HL-60 (cell line): ENCODE measurements around the gene DUS1L.

Source experiments
- GABPA ChIP-seq: IDR thresholded peaks from 2 replicates; pipeline ENCODE4 v1.6.1; 2012; ENCODE audit warnings: low read depth
- POLR2AphosphoS5 ChIP-seq: IDR thresholded peaks from 2 replicates; pipeline ENCODE4 v1.6.1; 2012; ENCODE audit warnings: low read depth
- SPI1 ChIP-seq: IDR thresholded peaks from 2 replicates; pipeline ENCODE4 v1.6.1; 2012; ENCODE audit warnings: low read depth, mild to moderate bottlenecking, borderline replicate concordance
- TF ChIP-seq, protein P1 (sequence below): IDR thresholded peaks from one replicate; pipeline ENCODE4 v1.5.1; 2011; ENCODE audit warnings: low read length, control low read depth, inconsistent platforms; ENCODE audit not compliant: insufficient read depth
- TF ChIP-seq, protein P2 (sequence below): IDR thresholded peaks from 2 replicates; pipeline ENCODE4 v1.6.1; 2012; ENCODE audit warnings: low read depth; ENCODE audit not compliant: insufficient replicate concordance

DNA sequence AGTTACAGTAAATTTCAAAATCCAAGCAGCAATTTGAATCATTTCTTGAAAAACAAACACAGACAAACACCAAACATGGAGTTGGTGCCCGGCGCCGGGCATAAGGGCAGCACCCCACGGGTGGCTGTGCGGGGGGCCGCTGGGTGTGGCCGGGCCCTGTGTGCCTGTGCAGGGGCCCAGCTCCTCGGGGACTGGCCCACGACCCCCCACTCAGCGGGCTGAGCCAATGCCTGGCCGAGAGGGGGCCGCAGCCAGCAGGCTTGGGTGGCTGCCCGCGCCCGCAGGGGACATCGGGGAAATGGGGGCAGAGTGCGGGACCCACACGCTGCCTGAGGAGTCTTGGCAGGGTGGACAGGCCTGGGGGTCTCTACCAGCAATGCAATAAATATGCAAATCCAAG, 12.8 kb upstream of the DUS1L start:
- TF ChIP-seq, protein P1, sequence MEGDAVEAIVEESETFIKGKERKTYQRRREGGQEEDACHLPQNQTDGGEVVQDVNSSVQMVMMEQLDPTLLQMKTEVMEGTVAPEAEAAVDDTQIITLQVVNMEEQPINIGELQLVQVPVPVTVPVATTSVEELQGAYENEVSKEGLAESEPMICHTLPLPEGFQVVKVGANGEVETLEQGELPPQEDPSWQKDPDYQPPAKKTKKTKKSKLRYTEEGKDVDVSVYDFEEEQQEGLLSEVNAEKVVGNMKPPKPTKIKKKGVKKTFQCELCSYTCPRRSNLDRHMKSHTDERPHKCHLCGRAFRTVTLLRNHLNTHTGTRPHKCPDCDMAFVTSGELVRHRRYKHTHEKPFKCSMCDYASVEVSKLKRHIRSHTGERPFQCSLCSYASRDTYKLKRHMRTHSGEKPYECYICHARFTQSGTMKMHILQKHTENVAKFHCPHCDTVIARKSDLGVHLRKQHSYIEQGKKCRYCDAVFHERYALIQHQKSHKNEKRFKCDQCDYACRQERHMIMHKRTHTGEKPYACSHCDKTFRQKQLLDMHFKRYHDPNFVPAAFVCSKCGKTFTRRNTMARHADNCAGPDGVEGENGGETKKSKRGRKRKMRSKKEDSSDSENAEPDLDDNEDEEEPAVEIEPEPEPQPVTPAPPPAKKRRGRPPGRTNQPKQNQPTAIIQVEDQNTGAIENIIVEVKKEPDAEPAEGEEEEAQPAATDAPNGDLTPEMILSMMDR, result no peak
- TF ChIP-seq, protein P2, sequence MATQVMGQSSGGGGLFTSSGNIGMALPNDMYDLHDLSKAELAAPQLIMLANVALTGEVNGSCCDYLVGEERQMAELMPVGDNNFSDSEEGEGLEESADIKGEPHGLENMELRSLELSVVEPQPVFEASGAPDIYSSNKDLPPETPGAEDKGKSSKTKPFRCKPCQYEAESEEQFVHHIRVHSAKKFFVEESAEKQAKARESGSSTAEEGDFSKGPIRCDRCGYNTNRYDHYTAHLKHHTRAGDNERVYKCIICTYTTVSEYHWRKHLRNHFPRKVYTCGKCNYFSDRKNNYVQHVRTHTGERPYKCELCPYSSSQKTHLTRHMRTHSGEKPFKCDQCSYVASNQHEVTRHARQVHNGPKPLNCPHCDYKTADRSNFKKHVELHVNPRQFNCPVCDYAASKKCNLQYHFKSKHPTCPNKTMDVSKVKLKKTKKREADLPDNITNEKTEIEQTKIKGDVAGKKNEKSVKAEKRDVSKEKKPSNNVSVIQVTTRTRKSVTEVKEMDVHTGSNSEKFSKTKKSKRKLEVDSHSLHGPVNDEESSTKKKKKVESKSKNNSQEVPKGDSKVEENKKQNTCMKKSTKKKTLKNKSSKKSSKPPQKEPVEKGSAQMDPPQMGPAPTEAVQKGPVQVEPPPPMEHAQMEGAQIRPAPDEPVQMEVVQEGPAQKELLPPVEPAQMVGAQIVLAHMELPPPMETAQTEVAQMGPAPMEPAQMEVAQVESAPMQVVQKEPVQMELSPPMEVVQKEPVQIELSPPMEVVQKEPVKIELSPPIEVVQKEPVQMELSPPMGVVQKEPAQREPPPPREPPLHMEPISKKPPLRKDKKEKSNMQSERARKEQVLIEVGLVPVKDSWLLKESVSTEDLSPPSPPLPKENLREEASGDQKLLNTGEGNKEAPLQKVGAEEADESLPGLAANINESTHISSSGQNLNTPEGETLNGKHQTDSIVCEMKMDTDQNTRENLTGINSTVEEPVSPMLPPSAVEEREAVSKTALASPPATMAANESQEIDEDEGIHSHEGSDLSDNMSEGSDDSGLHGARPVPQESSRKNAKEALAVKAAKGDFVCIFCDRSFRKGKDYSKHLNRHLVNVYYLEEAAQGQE, result no peak
- TF ChIP-seq SPI1 (no peak), GABPA (no peak), POLR2AphosphoS5 (no peak; the same call in 1 of the 2 replicates)
